Uterus (tissue), 4 donors: ENCODE measurements around the gene SPINT1. TPM values are rescaled to one million over a fixed set of nuclear protein-coding genes. Genes with fewer than 3 reads are reported as not detected.

Experiments
- DNase-seq, 2 donors: peaks; one replicate each; pipeline ENCODE4 v3.0.0-alpha.2; 2019 to 2020
- H3K27ac ChIP-seq, 2 donors: fragments of 200-600 bp; sonication (generic); 1 replicate in 1 of 2; 2 replicates in 1 of 2; pipeline ENCODE4 v1.5.1; 2016 to 2018
- H3K27me3 ChIP-seq, 2 donors: fragments of 200-600 bp; sonication (generic); one replicate each; pipeline ENCODE4 v1.5.1; 2018 to 2019; ENCODE audit warnings: control low read depth in 1 of 2
- H3K36me3 ChIP-seq, 2 donors: fragments of 200-600 bp; sonication (generic); one replicate each; pipeline ENCODE4 v1.5.1; 2019; ENCODE audit warnings: control low read depth in 1 of 2
- H3K4me1 ChIP-seq, 2 donors: fragments of 200-600 bp; sonication (generic); one replicate each; pipeline ENCODE4 v1.5.1; 2018 to 2019; ENCODE audit warnings: control low read depth in 1 of 2
- H3K4me3 ChIP-seq, 2 donors: fragments of 200-600 bp; sonication (generic); 1 replicate in 1 of 2; 2 replicates in 1 of 2; pipeline ENCODE4 v1.5.1; 2018 to 2019; ENCODE audit warnings: mild to moderate bottlenecking in 1 of 2
- H3K9me3 ChIP-seq, 2 donors: fragments of 200-600 bp; sonication (generic); one replicate each; pipeline ENCODE4 v1.5.1; 2019; ENCODE audit warnings: control low read depth in 1 of 2
- POLR2A ChIP-seq, 2 donors: fragments of 450-650 bp; IDR thresholded peaks; one replicate each; pipeline ENCODE4 v1.6.1; 2016; ENCODE audit warnings: antibody characterized with exemption in 2 of 2, mild to moderate bottlenecking in 1 of 2, moderate library complexity in 1 of 2
- intact Hi-C: fragments of 100-400 bp; cut with DNase I; formaldehyde crosslinking; loops from one replicate; pipeline ENCODE4 v1.15.1; 2023; ENCODE audit warnings: low total_unique reads
- total RNA-seq, 4 donors: library from RNA; depleted of rRNA in 3 of 4; stranded (reverse); fragments of >200 nt in 3 of 4; gene quantifications; one replicate each; pipeline versions ENCODE4 v1.1.0 to v1.2.4, GENCODE V29; 2014 to 2023
- TF ChIP-seq, protein P1 (sequence below), 4 experiments: fragments of 200-600 bp in 2 of 4; fragments of 450-650 bp in 2 of 4; sonication (generic) in 2 of 4; IDR thresholded peaks; one replicate each; pipeline ENCODE4 v1.5.1; 2016 to 2019; ENCODE audit warnings: antibody characterized with exemption in 4 of 4, mild to moderate bottlenecking in 2 of 4, moderate library complexity in 1 of 4
- donor health status: DM: yes; HTN: yes; CAD: no.

Gene SPINT1
- total RNA-seq, 4 donors from 2014 or later, result 2.0 to 38.1 (median 2.3) TPM; not detected in 1

DNA sequence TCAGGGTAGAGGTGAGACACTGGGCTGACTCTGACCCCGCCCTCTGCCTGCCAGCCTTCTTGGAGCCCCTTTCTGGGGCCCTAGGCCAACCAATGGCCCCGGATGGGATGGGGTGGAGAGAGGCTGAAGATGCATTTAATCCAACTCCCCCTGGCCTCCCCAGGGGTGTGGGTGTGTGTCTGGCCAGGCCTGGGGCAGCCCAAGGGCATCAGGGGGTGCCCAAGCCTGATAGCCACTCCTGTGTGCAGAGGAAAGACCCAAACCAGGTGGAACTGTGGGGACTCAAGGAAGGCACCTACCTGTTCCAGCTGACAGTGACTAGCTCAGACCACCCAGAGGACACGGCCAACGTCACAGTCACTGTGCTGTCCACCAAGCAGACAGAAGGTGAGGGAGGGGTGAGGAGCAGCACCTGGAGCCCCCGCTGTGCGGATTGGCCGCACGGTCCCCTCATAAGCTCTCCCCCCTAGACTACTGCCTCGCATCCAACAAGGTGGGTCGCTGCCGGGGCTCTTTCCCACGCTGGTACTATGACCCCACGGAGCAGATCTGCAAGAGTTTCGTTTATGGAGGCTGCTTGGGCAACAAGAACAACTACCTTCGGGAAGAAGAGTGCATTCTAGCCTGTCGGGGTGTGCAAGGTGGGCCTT lies 9.5 kb downstream of the SPINT1 start:
- no peak overlapping the region for H3K4me3 ChIP-seq
- no peak for DNase-seq
- H3K36me3 ChIP-seq, result no peaks in the 10 kb centered on the region
- no peaks in the 10 kb centered on the region for H3K9me3 ChIP-seq
- intact Hi-C loops, result no loop called here
- H3K27ac ChIP-seq, result no peak overlapping the region
- TF ChIP-seq, protein P1, sequence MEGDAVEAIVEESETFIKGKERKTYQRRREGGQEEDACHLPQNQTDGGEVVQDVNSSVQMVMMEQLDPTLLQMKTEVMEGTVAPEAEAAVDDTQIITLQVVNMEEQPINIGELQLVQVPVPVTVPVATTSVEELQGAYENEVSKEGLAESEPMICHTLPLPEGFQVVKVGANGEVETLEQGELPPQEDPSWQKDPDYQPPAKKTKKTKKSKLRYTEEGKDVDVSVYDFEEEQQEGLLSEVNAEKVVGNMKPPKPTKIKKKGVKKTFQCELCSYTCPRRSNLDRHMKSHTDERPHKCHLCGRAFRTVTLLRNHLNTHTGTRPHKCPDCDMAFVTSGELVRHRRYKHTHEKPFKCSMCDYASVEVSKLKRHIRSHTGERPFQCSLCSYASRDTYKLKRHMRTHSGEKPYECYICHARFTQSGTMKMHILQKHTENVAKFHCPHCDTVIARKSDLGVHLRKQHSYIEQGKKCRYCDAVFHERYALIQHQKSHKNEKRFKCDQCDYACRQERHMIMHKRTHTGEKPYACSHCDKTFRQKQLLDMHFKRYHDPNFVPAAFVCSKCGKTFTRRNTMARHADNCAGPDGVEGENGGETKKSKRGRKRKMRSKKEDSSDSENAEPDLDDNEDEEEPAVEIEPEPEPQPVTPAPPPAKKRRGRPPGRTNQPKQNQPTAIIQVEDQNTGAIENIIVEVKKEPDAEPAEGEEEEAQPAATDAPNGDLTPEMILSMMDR (IDR thresholded peaks at IDR 0.05), result no peak
- TF ChIP-seq POLR2A (IDR thresholded peaks at IDR 0.05), result no peak
- H3K4me1 ChIP-seq, result no peaks in the 10 kb centered on the region
- H3K27me3 ChIP-seq, result no peaks in the 10 kb centered on the region

DNA sequence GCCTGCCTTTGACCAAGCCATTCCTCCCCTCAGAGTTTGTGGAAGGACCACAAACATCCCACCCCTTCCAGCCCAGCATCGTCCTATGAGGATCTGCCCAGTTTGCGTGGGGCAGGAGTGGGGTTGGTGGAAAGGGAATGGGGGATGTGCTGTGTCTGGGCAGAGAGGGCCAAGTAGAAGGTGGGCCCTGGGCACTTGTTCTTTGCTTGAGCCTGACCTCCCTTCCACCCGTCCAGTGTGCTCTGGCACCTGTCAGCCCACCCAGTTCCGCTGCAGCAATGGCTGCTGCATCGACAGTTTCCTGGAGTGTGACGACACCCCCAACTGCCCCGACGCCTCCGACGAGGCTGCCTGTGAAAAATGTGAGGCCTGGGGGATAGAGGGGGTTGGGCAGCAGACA lies 10.3 kb downstream of the SPINT1 start:
- DNase-seq, result no peak
- Histone ChIP-seq H3K4me1 (no peaks in the 10 kb centered on the region), H3K9me3 (no peaks in the 10 kb centered on the region), H3K27me3 (no peaks in the 10 kb centered on the region), H3K27ac (no peak overlapping the region), H3K36me3 (no peaks in the 10 kb centered on the region), H3K4me3 (no peak overlapping the region)
- TF ChIP-seq POLR2A (IDR thresholded peaks at IDR 0.05), result no peak
- TF ChIP-seq, protein P1 (IDR thresholded peaks at IDR 0.05), result no peak
- intact Hi-C loops, result no loop called here

DNA sequence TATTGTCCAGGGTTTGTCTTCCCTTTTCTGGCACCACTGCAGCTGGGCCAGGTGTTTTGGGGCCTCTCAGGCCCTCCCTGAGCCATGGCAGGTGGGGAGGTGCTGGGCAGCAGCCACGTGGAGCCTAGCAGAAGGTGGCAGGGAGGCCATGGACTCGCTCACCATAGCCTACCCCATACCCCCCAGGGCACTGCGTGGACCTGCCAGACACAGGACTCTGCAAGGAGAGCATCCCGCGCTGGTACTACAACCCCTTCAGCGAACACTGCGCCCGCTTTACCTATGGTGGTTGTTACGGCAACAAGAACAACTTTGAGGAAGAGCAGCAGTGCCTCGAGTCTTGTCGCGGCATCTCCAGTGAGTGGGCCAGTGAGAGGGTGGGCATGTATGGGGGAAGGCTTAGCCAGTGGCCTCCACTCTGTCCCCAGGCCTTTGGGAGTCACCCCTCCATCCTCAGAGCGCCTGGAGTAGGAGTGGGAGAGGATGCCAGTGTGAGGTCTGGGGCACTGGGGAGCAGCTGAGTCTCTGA lies 11.9 kb downstream of the SPINT1 start:
- TF ChIP-seq, protein P1 (IDR thresholded peaks at IDR 0.05), result no peak
- no peak for TF ChIP-seq POLR2A (IDR thresholded peaks at IDR 0.05)
- Histone ChIP-seq H3K36me3 (no peaks in the 10 kb centered on the region), H3K27ac (no peak overlapping the region), H3K4me1 (no peaks in the 10 kb centered on the region), H3K27me3 (no peaks in the 10 kb centered on the region), H3K9me3 (no peaks in the 10 kb centered on the region), H3K4me3 (no peak overlapping the region)
- intact Hi-C loops, result no loop called here
- DNase-seq, result no peak

DNA sequence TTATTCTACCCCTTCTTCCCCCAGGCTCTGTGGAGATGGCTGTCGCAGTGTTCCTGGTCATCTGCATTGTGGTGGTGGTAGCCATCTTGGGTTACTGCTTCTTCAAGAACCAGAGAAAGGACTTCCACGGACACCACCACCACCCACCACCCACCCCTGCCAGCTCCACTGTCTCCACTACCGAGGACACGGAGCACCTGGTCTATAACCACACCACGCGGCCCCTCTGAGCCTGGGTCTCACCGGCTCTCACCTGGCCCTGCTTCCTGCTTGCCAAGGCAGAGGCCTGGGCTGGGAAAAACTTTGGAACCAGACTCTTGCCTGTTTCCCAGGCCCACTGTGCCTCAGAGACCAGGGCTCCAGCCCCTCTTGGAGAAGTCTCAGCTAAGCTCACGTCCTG lies 12.9 kb downstream of the SPINT1 start:
- no peaks in the 10 kb centered on the region for H3K4me1 ChIP-seq
- no peak overlapping the region for H3K27ac ChIP-seq
- no peak for DNase-seq
- no peak overlapping the region for H3K4me3 ChIP-seq
- no peak for TF ChIP-seq POLR2A (IDR thresholded peaks at IDR 0.05)
- TF ChIP-seq, protein P1 (IDR thresholded peaks at IDR 0.05), result no peak
- no peaks in the 10 kb centered on the region for H3K27me3 ChIP-seq
- no peaks in the 10 kb centered on the region for H3K36me3 ChIP-seq
- H3K9me3 ChIP-seq, result no peaks in the 10 kb centered on the region
- intact Hi-C loops, result no loop called here

DNA sequence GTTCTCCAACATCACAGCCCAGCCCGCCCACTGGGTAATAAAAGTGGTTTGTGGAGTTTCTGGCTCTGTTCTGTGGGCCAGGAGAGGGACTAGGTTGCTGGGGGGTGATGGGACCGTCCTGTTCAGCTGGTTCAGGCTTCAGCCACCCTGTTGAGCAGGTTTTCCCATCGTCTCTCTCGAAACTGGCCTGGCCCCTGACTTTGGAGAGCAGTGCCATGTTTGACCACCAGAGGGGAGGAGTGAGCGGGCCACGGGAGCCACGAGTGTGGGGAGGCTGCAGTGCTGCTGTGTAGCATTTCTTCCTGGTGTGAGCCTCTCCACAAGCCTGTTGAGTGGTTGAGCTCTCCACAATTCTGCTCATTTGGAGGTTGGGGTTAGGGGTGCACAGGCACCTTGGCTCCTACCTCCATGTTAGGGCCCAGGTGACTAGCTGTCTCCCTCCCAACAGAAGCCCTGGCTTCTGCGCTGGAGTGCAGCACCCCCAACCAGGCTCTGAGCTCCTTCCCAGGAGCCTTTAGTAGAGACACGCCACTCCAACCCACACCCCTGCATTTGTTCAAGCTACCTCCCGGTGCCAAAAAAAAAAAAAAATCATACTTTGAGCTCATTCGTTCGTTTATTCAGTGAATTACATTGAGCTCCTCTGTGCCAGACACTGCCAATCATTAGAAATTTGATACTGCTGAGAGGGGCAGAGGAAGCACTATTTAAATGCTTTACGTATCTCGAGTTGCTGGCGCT lies 13.9 kb downstream of the SPINT1 start:
- TF ChIP-seq POLR2A (IDR thresholded peaks at IDR 0.05), result no peak
- TF ChIP-seq, protein P1 (IDR thresholded peaks at IDR 0.05), result peak; percentile 84 to 94 (median 90)
- peak; percentile 57 to 76 for DNase-seq
- Histone ChIP-seq H3K36me3 (no peaks in the 10 kb centered on the region), H3K9me3 (no peaks in the 10 kb centered on the region), H3K27me3 (no peaks in the 10 kb centered on the region), H3K4me3 (no peak overlapping the region), H3K27ac (no peak overlapping the region), H3K4me1 (no peaks in the 10 kb centered on the region)
- intact Hi-C loops, result no loop called here
